ENCODE data around the gene PTPRG.

Gene PTPRG

DNA sequence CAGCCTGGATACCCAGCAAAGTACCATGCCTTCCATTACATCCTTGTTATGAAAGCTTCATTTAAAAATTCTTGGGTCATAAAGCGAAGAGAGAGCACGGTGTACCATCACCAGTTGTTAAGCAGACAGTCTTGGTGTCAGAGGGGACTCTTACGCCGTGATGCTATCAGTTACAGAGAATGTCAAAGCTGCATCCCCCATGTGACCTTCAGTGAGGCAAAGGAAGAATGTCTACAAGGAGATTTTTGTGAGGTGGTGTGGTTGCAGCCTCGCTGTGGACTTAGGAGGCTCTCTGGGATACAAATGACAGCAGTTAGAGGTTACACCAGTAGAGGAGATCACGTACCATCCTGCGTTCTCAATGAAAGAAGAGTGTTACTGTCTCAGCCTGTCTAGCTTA lies 533.7 kb downstream of the PTPRG start:
- TF ChIP-seq, protein P1, sequence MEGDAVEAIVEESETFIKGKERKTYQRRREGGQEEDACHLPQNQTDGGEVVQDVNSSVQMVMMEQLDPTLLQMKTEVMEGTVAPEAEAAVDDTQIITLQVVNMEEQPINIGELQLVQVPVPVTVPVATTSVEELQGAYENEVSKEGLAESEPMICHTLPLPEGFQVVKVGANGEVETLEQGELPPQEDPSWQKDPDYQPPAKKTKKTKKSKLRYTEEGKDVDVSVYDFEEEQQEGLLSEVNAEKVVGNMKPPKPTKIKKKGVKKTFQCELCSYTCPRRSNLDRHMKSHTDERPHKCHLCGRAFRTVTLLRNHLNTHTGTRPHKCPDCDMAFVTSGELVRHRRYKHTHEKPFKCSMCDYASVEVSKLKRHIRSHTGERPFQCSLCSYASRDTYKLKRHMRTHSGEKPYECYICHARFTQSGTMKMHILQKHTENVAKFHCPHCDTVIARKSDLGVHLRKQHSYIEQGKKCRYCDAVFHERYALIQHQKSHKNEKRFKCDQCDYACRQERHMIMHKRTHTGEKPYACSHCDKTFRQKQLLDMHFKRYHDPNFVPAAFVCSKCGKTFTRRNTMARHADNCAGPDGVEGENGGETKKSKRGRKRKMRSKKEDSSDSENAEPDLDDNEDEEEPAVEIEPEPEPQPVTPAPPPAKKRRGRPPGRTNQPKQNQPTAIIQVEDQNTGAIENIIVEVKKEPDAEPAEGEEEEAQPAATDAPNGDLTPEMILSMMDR (IDR thresholded peaks at IDR 0.05; ENCODE audit: insufficient read depth, low read depth, low read length, missing control alignments) = no peak
- H3K4me3 ChIP-seq (ENCODE audit: low read depth, low read length) = no peak overlapping the region
- no peak for DNase-seq (ENCODE audit: low read depth)

DNA sequence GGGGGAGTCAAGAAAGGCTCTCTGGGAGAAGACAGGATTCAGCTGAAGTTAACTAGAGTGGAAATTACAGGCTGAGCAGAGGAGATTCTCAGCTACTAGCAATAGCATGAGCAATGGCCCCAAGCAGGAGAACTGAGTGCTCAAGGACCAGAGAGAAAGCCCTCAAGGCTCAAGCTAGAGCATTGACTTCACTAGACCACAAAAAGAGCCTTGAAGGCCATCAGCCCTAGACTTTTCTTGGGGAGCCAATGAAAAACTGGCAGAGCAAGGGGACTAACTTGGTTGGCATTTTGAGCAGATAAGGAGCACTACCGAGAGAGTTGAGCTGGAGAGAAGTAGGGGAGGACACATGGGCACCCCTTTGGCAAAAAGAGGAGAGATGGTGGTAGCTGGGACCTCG lies 534.4 kb downstream of the PTPRG start:
- DNase-seq (ENCODE audit: low read depth) = no peak

DNA sequence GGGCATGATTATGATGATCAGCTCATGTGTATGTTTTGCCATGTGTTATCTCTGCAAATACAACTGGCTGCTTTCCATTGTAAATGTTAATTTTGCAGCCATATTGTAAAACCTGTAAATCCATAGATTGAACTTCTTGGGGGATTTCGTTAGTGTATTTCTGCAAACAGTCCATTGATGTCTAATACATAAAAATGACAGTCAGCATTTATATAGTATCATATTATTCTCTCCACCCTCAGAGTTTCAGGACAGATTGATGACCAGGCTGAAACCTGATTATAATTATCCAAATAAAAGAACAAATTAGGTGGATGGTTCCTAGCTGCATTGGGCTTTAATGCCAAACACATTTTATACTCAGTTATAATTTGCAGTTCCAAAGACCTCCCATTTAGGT lies 535.1 kb downstream of the PTPRG start:
- TF ChIP-seq, protein P1 (IDR thresholded peaks at IDR 0.05; ENCODE audit: insufficient read depth, low read depth, low read length, missing control alignments) = no peak
- DNase-seq (ENCODE audit: low read depth) = no peak
- no peak overlapping the region for H3K4me3 ChIP-seq (ENCODE audit: low read depth, low read length)

More for the DNA sequence above, 534.4 kb downstream of the PTPRG start:
- no peak overlapping the region for H3K4me3 ChIP-seq (ENCODE audit: low read depth, low read length)
- TF ChIP-seq, protein P1 (IDR thresholded peaks at IDR 0.05; ENCODE audit: insufficient read depth, low read depth, low read length, missing control alignments) = no peak

DNA sequence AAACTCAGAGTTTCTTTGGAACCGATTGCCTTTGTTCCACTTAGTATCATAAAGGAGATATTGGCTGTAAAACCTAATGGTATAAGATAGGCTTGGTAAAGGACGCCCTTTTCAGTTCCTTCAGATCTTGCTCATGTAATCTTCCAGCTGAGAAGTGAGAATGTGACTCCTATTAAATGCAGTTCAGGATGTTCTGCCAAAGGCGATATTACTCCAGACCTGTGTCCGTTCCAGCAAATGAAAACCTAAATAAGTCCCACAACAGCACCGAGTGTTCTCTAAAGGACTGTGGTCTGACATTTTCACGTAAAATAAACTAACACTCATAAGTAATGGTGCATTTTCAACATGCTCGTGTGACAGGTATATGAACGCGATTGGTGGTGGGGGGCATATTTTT lies 535.8 kb downstream of the PTPRG start:
- DNase-seq (ENCODE audit: low read depth) = no peak
- TF ChIP-seq, protein P1 (IDR thresholded peaks at IDR 0.05; ENCODE audit: insufficient read depth, low read depth, low read length, missing control alignments) = no peak
- H3K4me3 ChIP-seq (ENCODE audit: low read depth, low read length) = no peak overlapping the region

DNA sequence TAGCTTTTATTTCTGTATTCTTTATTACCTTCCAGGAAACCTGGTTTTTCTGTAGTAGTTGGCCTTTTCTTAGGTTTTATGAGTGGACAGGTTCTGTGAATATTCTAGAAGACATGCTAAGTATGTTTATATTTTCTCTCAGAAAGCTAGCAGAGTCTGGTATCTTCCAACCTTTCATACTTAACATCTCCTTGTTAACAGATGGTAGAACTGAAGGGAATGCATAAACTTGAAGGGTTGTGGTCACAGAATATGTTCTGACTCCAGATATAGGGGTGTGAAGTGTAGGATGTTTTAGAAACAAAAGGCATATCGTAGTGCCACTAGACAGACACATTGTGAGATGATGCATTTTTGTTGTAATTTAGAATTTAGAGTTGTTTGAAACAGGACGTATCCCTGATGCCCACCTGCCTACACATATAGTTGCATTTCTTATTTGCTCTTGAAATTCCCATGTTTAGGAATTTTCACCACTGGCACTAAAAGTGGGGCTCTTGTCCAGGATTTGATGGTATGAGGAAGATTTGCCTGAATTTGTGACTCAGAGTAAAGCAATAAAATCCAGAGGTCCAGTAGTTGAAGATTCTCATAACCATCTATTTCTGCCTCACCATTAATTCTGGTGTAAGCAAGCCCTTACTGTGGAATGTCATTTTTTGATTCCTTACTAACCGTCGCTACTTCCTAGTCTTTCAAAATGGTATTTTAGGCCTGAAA lies 537.4 kb downstream of the PTPRG start:
- H3K4me3 ChIP-seq (ENCODE audit: low read depth, low read length) = no peak overlapping the region
- no peak for DNase-seq (ENCODE audit: low read depth)
- TF ChIP-seq, protein P1 (IDR thresholded peaks at IDR 0.05; ENCODE audit: insufficient read depth, low read depth, low read length, missing control alignments) = no peak

DNA sequence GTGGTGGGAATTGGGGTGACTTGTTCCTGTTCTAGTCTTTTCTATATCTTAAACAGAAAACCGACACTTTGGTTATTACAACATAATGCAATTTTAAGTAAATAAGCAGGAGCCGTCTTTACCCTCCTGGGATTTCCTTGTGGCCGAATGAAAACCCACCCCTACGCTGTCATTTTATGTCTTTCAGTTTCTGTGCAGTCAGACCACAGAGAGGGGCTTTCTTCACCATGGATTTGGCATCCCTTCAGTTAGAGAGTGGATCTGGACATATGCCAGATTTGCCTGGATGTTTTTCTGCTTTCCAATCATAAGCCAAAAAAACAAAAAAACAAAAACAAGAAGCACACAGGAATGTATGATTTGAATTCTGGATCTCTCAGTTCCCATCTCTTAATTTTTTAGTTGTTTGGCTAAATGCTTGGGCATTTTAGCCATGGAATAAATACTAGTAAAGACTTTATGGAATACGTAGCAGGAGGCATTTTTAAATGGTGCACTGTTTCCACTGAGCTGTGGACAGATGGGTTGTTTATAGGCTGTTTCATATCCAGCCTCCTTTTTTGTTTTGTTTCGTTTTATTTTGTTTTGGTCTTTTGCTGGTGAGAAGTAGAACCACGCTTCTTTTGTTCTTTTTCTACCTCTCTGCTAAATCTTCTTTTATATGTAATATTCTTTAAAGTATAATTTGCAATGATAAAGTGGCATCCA lies 539.1 kb downstream of the PTPRG start:
- no peak for DNase-seq (ENCODE audit: low read depth)
- no peak overlapping the region for H3K4me3 ChIP-seq (ENCODE audit: low read depth, low read length)
- TF ChIP-seq, protein P1 (IDR thresholded peaks at IDR 0.05; ENCODE audit: insufficient read depth, low read depth, low read length, missing control alignments) = no peak

All from GM12865 (cell line).